Activated naive CD4-positive, alpha-beta T cell treated with Interleukin-2 at 50 U/mL for 16 hours (primary cell): ENCODE measurements around the gene CIPC.

Source experiments
- DNase-seq: peaks from one replicate; pipeline ENCODE4 v3.0.0-alpha.2; 2020

Gene CIPC

GRCh38 chr14:77103951-77104350 is 5.9 kb downstream of the CIPC start:
- DNase-seq = no peak

- DNase-seq = no peak
These were observed 6.3 kb downstream of the CIPC start for GRCh38 chr14:77104393-77104792.

DNA sequence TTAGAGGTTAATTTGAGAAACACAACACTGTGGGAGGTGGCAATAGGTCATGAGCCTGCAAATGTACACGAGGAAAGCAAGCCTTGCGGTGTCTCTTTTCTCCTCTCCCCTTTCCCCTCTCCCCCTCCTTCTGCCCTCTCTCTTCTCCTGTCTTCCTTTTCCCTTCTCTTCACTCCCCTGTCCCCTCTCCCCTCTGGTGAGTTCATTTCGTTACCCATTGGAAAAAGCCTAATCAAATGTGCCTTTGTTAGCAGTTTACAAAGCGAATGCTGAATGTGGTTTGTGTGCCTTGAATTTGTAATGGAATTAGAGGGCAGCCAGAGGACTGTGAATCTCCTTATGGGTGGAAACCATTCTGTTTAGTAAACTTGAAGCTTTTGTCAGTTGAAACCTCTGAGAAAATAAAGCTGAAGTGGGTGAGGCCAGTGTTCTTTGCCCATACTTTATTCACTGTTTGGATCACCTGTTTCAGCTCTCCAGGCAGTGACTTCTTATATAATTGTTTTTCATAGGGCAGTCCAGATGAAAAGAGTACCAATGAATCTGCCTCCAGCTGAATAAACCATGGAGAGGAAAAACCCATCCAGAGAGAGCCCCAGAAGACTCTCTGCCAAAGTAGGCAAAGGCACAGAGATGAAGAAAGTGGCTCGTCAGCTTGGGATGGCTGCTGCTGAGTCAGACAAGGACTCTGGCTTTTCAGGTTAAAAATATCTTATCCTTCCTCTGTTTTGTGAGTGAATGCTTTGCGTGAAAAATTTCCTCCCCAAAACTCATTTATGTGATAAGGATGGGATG is 7.3 kb downstream of the CIPC start:
- no peak for DNase-seq

DNA sequence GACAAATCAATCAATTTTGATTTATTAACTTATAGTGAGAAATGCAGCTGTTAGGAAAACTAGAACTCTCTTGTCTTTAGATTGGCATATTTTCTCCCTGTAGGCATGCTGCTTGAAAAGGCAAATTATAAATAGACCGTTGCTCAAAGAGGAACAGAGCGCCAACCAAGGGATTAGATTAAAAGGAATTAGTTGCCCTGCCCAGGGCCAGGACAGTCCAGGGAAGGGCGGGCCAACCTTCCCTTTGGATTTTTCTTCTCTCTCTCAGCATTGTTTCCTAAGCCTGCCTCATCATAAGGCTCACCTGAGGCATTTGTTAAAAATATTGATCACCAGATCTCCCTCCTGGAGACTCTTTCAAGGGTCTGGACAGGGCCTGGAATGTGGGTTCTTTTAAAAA is 8.6 kb downstream of the CIPC start:
- DNase-seq = no peak

DNA sequence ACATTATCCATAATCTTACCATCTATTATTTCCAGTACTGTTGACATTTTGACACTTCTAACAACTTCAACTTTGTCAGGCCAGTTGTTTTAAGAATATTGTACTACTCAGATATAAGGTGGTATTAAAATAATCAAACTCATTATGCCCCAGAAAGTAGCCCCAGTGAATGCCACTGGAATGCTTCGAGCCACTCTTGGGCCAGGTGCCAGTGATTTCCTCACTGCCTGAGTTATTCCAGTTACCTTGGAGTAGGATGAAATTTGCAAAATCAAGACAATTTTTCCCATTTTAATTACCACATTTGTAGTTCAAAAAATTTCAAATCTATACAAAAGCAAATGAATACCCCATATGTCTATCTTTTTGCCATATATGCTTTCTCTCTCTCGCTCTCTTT is 9.2 kb downstream of the CIPC start:
- no peak for DNase-seq

DNA sequence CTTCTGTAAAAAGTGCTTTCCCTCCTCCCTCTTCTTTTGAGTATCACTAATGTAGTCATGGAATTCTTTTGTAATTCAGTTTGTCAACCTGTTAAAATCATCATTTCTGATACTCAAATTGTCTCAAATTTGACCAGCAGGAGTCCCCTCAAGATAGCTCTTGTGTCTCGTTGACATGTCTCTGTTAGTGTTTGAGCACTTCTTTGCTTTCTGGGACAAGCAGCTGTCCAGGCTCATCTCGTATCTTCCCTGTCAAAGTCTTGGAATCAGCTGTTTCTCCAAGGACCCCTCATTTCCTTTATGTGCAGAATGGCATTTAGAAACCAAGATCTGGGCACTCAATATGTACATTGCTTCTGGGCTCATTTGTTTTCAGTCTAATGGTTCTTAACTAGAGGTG is 10.7 kb downstream of the CIPC start:
- DNase-seq = no peak

- no peak for DNase-seq
These were observed 11.6 kb downstream of the CIPC start for GRCh38 chr14:77109656-77110055.

- no peak for DNase-seq
These were observed 12.2 kb downstream of the CIPC start for GRCh38 chr14:77110286-77110685.

GRCh38 chr14:77111021-77111420 is 13.0 kb downstream of the CIPC start:
- no peak for DNase-seq

- DNase-seq = no peak
These were observed 15.6 kb downstream of the CIPC start for GRCh38 chr14:77113644-77114043.

DNA sequence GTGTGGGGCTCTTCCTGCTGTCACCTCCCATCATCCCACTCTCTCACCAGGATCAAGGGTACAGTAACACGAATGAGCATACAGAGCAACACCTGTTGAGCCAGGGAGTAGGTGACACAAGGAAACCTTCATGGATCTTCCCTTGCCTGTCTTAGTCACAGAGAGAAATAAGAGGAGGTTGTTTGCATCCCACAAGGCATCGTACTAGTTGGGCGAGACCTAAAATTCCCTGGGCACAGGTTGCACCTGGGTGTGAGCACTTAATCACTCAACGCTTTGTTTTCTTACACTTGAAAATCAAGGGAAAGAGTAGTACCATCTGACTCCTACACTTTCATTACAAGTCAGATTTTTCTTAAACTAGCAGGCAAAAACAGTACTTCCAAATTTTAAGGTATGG is 16.6 kb downstream of the CIPC start:
- no peak for DNase-seq

GRCh38 chr14:77116172-77116817 is 18.2 kb downstream of the CIPC start:
- DNase-seq = no peak

DNA sequence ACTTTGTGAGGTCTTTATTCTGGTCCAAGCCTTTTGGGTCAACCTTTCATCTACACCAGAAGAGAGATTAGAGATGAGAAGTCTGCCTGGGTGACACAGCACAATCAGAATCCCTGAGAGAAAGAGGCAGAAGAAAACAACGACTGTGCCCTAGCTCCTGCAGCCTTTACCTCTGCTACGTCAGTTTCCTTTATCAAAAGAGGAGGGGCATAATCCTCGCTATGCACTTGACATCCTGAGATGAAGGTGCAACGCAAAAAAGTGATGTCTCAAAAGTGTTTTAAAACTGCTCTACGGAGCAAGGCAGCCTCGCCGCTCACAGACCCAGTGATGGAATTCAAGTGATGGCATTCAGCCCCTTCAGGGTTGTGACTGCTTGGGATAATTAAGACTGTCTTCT is 21.8 kb downstream of the CIPC start:
- DNase-seq = no peak

GRCh38 chr14:77120771-77121743 is 23.0 kb downstream of the CIPC start:
- no peak for DNase-seq

DNA sequence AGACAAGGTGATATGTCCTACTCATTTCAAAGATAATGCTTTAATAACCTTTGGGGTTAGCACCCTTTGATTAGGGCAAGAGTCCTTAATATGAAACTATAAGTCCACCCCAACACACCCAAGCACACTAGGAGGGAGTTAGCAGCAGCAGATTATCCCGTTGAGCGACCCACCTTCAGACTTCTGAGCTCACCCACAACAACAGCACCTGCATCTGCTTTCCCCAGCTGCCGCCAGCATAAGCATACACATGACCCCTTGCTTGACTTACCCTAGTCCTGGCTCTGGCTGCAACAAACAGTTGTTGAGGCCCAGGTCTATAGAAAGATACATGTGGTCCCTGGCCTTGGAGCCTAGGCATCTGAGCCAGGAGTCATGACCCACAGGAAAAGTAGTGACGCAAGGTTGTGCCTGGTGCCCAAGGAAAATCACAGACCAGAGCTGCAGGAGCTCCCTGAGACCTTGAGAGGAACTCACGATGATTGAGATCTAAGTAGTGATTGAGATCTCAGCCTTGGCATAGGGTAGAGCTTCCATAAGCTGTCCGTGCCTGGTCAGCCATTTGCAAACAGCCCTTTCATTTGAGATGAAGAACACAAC is 24.6 kb downstream of the CIPC start:
- no peak for DNase-seq

DNA sequence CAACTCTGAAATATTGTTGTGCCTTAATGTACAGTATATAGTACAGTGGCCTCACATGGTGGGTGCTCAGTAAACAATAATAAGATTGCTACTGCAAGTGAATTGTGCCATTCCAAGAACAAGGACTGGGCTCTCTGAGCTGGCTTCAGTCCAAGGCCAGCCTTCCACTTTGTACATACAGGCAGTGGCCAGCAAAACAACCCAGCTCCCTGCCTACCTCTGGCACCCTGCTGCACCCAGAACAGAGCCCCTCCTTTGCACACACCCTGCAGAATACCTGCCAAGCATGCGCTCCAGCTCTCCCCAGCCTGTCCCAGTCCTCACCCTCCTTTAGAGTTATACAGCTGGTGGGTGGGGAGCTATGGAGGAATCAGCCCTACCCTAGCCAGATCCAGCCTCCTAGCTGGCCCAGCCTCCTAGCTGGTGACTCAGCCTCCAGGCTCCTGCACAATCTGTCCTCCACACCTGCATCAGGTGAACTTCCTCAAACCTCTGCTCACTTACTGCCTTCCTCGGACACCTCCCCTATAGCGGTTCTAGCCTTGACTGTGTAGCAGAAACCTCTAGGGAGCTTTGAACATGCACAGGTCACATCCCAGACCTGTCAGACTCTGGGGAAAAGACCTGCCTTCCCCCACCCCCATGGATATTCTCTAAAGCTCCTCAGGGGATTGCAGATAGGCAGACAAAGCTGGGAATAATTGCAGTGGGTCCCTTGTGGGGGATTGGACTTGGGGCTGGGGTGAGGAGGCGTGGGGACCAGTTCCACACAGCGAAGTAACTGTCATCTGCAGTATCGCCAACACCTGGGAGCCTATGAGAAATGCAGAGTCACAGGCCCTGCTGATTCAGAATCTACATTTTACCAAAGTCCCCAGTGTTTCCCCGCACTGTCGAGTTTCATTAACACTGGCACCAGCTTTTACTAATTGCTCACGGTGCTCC is 25.6 kb downstream of the CIPC start:
- DNase-seq = no peak

- peak; percentile 61 for DNase-seq
These were observed 26.6 kb downstream of the CIPC start for GRCh38 chr14:77124345-77125280.

DNA sequence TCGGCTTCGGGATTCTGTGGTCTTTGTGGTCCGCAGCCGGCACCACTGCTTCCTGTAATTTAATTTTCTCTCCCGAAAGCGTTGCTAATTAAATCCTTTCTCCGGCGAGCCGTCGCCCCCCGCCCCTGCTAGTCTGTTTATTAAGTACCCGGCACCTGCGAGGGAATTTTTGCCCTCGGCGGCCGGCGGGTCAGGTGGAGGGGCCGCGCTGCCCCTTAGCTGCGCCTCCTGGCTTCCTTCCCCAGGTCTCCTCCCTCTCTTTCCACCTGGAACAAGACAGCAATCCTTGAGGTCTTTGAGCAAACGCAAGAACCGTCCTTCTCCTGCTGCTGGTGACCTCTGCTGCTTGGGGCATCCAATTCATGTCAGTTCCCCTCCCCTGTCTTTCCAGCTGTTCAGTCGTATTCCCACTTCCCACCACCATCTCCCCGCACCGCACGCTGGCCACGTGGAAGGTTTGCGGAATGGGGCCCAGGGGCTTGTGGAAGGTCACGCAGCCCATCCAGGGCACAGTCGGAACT is 27.3 kb downstream of the CIPC start:
- no peak for DNase-seq

GRCh38 chr14:77125823-77126325 is 27.8 kb downstream of the CIPC start:
- DNase-seq = no peak

DNA sequence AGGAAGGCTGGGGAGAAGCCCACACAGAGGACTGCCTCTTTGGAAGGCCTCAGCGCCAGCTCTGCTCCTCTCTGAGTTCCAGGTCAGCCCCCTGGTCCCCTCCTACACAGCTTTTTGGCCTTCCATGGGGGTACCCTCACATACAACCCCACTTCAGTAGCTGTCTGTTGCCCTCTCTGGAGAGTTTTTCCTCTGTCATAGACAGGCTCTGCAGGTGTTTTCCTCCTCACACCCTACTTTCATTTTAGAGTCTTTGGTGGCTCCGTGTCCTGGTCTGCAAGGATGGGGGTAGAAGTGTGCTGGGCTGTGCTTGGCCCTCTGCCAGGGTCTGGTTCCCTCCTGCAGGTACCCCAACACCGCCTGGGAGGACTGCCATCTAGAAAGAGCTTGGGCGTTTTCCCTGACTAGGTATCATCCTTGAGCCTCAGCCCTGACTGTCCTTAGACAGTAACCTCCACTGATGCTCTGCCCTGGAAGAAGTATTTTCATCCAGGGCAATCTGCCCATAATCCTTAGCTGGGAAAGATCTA is 28.5 kb downstream of the CIPC start:
- no peak for DNase-seq
